ENCODE results near the gene SPPL2A. TPM values are rescaled to one million over a fixed set of nuclear protein-coding genes. Genes with fewer than 3 reads are reported as not detected.

The SPPL2A gene
- total and polyA plus RNA-seq, 9 of the 15 experiments (the other 6 are each of a cell fraction or from before 2014, with no cell fraction given) = 9.8 to 66.1 (median 38.0) TPM

- no peak; the same call in 1 of the 2 replicates for TF ChIP-seq NR3C1 (CRISPR knock-in tag; IDR thresholded peaks at IDR 0.05)
- TF ChIP-seq TOE1 (IDR thresholded peaks at IDR 0.05; ENCODE audit: borderline replicate concordance) = peak; percentile 44; the same call in 1 of the 2 replicates
- no peak for TF ChIP-seq TOE1 (CRISPR knock-in tag; IDR thresholded peaks at IDR 0.05; ENCODE audit: borderline replicate concordance, low read depth)
- TF ChIP-seq MYBL2 (IDR thresholded peaks at IDR 0.05; ENCODE audit: low read depth) = no peak
- TF ChIP-seq MYBL2 (CRISPR knock-in tag; IDR thresholded peaks at IDR 0.05; ENCODE audit: borderline replicate concordance) = no peak
- no peak for TF ChIP-seq BMI1 (IDR thresholded peaks at IDR 0.05; ENCODE audit: low read length)
- TF ChIP-seq TCF3 (CRISPR knock-in tag; IDR thresholded peaks at IDR 0.05) = no peak; the same call in 1 of the 2 replicates
- 0 out of 4 replicates have a peak, but pooled peaks of 1 of the 2 experiments have one; percentile 8 for TF ChIP-seq RAD21 (CRISPR knock-in tag; conservative IDR thresholded peaks at IDR 0.05 in 1 of 2, IDR thresholded peaks at IDR 0.05 in 1 of 2)
- no peak for TF ChIP-seq CCAR2 (IDR thresholded peaks at IDR 0.05; ENCODE audit: low read depth, low read length)
- peak; percentile 94 for TF ChIP-seq HNRNPLL (IDR thresholded peaks at IDR 0.05; ENCODE audit: low read depth, low read length, poor library complexity, severe bottlenecking)
- TF ChIP-seq CC2D1A (IDR thresholded peaks at IDR 0.05) = no peak; the same call in 1 of the 2 replicates
- TF ChIP-seq SMAD2 (IDR thresholded peaks at IDR 0.05; ENCODE audit: low read depth, low read length) = no peak
- TF ChIP-seq ZNF124 (CRISPR knock-in tag; IDR thresholded peaks at IDR 0.05) = no peak
- TF ChIP-seq NCOA6 (IDR thresholded peaks at IDR 0.05) = no peak
- TF ChIP-seq CBX3 (IDR thresholded peaks at IDR 0.05; ENCODE audit: borderline replicate concordance in 1 of 2, low read length in 2 of 2) = no peak
- TF ChIP-seq TSC22D4 (tag; IDR thresholded peaks at IDR 0.05) = no peak
- no peak for TF ChIP-seq CBFA2T3 (IDR thresholded peaks at IDR 0.05)
- no peak for TF ChIP-seq HLTF (IDR thresholded peaks at IDR 0.05)
- no peak for TF ChIP-seq CBFA2T2 (conservative IDR thresholded peaks at IDR 0.05)
- peak; percentile 45; the same call in 1 of the 2 replicates for TF ChIP-seq MTA3 (IDR thresholded peaks at IDR 0.05; ENCODE audit: borderline replicate concordance)
- no peak for TF ChIP-seq BCLAF1 (IDR thresholded peaks at IDR 0.05; ENCODE audit: borderline replicate concordance in 1 of 2, control insufficient read depth in 1 of 2, low read depth in 2 of 2, low read length in 1 of 2)
- no peak for TF ChIP-seq ZNF232 (CRISPR knock-in tag; IDR thresholded peaks at IDR 0.05)
- TF ChIP-seq GTF2F1 (IDR thresholded peaks at IDR 0.05; ENCODE audit: low read depth, low read length) = no peak
- TF ChIP-seq UBTF (IDR thresholded peaks at IDR 0.05; ENCODE audit: borderline replicate concordance in 1 of 2, low read depth in 2 of 2, low read length in 2 of 2) = 0 out of 4 replicates have a peak, but pooled peaks of 1 of the 2 experiments have one; percentile 57
- TF ChIP-seq ZNF551 (CRISPR knock-in tag; IDR thresholded peaks at IDR 0.05) = no peak
Measured at GRCh38 chr15:50765195-50765967, at the start of gene SPPL2A (continued).
